ENCODE measurements around the gene HDAC1. TPM values are rescaled to one million over a fixed set of nuclear protein-coding genes. Genes with fewer than 3 reads are reported as not detected.
A peak's percentile ranks its signal among the peaks of the same experiment; 100 is the strongest.

HDAC1 gene
- total and polyA plus RNA-seq, 2 of the 13 experiments (the other 11 are each of a cell fraction or from before 2014, with no cell fraction given): 93.5 to 189 TPM

GRCh38 chr1:32242341-32242851 is 49.5 kb upstream of the HDAC1 start:
- no peaks in the 10 kb centered on the region for H3K79me2 ChIP-seq (ENCODE audit: insufficient read depth, low read length)
- H3K9me3 ChIP-seq (ENCODE audit: low read length): no peaks in the 10 kb centered on the region
- 92% methylated on average over 2 of the region's 7 CpGs for WGBS (ENCODE audit: low lambda C conversion rate)
- H3K4me3 ChIP-seq (replicated peaks in 1 of 3; ENCODE audit: insufficient read depth in 1 of 3, low read depth in 2 of 3, low read length in 3 of 3): peak overlapping the region in 1 of 3 experiments; percentile 30; a peak in 1 of 6 replicates
- H3K27me3 ChIP-seq (ENCODE audit: control insufficient read depth in 1 of 2, insufficient read depth in 2 of 2, low read length in 2 of 2): no peaks in the 10 kb centered on the region
- POLR2A ChIA-PET: interaction anchor here (0.8 to 2.5 kb wide), 11 partner anchors 9 to 109 kb away, joined by 3 to 14 read pairs (median 8); partner anchors contain the start of genes LCK, MARCKSL1 and TXLNA
- ATAC-seq (peak; percentile 51), DNase-seq (ENCODE audit: low spot score) (no peak), FAIRE-seq (peak; percentile 12)
- no peak overlapping the region for H3K9ac ChIP-seq (ENCODE audit: insufficient read depth, low read depth, low read length)
- no TSS peak for BruUV-seq (replicated peaks)
- CTCF ChIA-PET (ENCODE audit: low intra/inter-chr PET ratio, low total read pairs): no interaction called here
- H3K4me2 ChIP-seq (ENCODE audit: low read depth, low read length): peak overlapping the region; percentile 74
- in situ Hi-C loops (cut with HindIII; ENCODE audit: extremely low pct_ligation_motif_present, low pct_unique_long_range_greater_than_20kb): no loop called here
- H3K4me1 ChIP-seq (ENCODE audit: insufficient read depth, low read length): peaks cover 53% of the 10 kb centered on the region
- H3K27ac ChIP-seq (ENCODE audit: extremely low read length, insufficient read depth, low read length): no peak overlapping the region
- H2AFZ ChIP-seq (ENCODE audit: low read length): peak overlapping the region; percentile 46
- intact Hi-C loops (cut with micrococcal nuclease; ENCODE audit: unreplicated experiment): no loop called here
- H4K20me1 ChIP-seq (ENCODE audit: insufficient read depth, low read length): no peaks in the 10 kb centered on the region
- H3K36me3 ChIP-seq (replicated peaks in 1 of 2; ENCODE audit: control insufficient read depth in 1 of 2, insufficient read depth in 2 of 2, low read length in 2 of 2): no peaks in the 10 kb centered on the region
- TF ChIP-seq GMEB1 (CRISPR knock-in tag; IDR thresholded peaks at IDR 0.05; ENCODE audit: borderline replicate concordance) (peak; percentile 29; the same call in 1 of the 2 replicates), ZNF276 (CRISPR knock-in tag; IDR thresholded peaks at IDR 0.05; ENCODE audit: low read depth) (peak; percentile 100), CTCF (CRISPR knock-in tag; IDR thresholded peaks at IDR 0.05) (peak; percentile 61), ZNF546 (CRISPR knock-in tag; conservative IDR thresholded peaks at IDR 0.05) (no peak), ZNF788 (CRISPR knock-in tag; IDR thresholded peaks at IDR 0.05; ENCODE audit: borderline replicate concordance) (0 out of 2 replicates have a peak, but pooled peaks have one; percentile 32), ZNF44 (CRISPR knock-in tag; IDR thresholded peaks at IDR 0.05) (no peak), STAG1 (CRISPR knock-in tag; IDR thresholded peaks at IDR 0.05) (peak; percentile 31; the same call in 1 of the 2 replicates), SAP130 (CRISPR knock-in tag; IDR thresholded peaks at IDR 0.05; ENCODE audit: low read depth) (0 out of 2 replicates have a peak, but pooled peaks have one; percentile 21)
- TF ChIP-seq, protein P1, sequence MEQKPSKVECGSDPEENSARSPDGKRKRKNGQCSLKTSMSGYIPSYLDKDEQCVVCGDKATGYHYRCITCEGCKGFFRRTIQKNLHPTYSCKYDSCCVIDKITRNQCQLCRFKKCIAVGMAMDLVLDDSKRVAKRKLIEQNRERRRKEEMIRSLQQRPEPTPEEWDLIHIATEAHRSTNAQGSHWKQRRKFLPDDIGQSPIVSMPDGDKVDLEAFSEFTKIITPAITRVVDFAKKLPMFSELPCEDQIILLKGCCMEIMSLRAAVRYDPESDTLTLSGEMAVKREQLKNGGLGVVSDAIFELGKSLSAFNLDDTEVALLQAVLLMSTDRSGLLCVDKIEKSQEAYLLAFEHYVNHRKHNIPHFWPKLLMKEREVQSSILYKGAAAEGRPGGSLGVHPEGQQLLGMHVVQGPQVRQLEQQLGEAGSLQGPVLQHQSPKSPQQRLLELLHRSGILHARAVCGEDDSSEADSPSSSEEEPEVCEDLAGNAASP (CRISPR knock-in tag; IDR thresholded peaks at IDR 0.05; ENCODE audit: borderline replicate concordance): peak; percentile 43; the same call in 1 of the 2 replicates
- TF ChIP-seq, protein P2, sequence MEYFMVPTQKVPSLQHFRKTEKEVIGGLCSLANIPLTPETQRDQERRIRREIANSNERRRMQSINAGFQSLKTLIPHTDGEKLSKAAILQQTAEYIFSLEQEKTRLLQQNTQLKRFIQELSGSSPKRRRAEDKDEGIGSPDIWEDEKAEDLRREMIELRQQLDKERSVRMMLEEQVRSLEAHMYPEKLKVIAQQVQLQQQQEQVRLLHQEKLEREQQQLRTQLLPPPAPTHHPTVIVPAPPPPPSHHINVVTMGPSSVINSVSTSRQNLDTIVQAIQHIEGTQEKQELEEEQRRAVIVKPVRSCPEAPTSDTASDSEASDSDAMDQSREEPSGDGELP (IDR thresholded peaks at IDR 0.05; ENCODE audit: borderline replicate concordance, low read depth): peak; percentile 83; the same call in 1 of the 2 replicates
- TF ChIP-seq, protein P3, sequence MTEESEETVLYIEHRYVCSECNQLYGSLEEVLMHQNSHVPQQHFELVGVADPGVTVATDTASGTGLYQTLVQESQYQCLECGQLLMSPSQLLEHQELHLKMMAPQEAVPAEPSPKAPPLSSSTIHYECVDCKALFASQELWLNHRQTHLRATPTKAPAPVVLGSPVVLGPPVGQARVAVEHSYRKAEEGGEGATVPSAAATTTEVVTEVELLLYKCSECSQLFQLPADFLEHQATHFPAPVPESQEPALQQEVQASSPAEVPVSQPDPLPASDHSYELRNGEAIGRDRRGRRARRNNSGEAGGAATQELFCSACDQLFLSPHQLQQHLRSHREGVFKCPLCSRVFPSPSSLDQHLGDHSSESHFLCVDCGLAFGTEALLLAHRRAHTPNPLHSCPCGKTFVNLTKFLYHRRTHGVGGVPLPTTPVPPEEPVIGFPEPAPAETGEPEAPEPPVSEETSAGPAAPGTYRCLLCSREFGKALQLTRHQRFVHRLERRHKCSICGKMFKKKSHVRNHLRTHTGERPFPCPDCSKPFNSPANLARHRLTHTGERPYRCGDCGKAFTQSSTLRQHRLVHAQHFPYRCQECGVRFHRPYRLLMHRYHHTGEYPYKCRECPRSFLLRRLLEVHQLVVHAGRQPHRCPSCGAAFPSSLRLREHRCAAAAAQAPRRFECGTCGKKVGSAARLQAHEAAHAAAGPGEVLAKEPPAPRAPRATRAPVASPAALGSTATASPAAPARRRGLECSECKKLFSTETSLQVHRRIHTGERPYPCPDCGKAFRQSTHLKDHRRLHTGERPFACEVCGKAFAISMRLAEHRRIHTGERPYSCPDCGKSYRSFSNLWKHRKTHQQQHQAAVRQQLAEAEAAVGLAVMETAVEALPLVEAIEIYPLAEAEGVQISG (CRISPR knock-in tag; IDR thresholded peaks at IDR 0.05): 0 out of 2 replicates have a peak, but pooled peaks have one; percentile 32

Measured in HepG2 (cell line).